HepG2 (cell line): Measurements from ENCODE around the gene MGAT4C. TPM values are rescaled to one million over a fixed set of nuclear protein-coding genes. Genes with fewer than 3 reads are reported as not detected.

Experiments used
- ATAC-seq: fragments of 200-7000 bp; cut with Tn5 transposase; 3 replicates; pipeline ENCODE4 v1.9.1; 2020; ENCODE audit warnings: mild to moderate bottlenecking, moderate library complexity
- BruUV-seq: library from RNA; stranded (reverse); fragments of 400-500 nt; replicated peaks from 2 replicates; lab custom pipeline; 2021; lab: Mats Ljungman, UMichigan
- CTCF ChIA-PET: fragments of 300-600 bp; formaldehyde crosslinking; extraction: SDS; loops from one replicate; lab custom pipeline; 2021; ENCODE audit warnings: low total read pairs, inconsistent platforms, low intra/inter-chr PET ratio; lab: Yijun Ruan, JAX
- POLR2A ChIA-PET: fragments of 350-600 bp; sonication (Branson Sonifier 250); formaldehyde crosslinking; loops from one replicate; lab custom pipeline; 2020; ENCODE audit warnings: antibody characterized with exemption, inconsistent platforms; lab: Yijun Ruan, JAX
- DNase-seq: peaks from one replicate; pipeline ENCODE4 v3.0.0-alpha.2; 2015; ENCODE audit warnings: low spot score
- FAIRE-seq: peaks from 3 replicates; lab custom pipeline; 2011; peaks lifted over from hg19 to GRCh38; lab: Jason Lieb, UNC
- H2AFZ ChIP-seq: one replicate; pipeline ENCODE4 v1.6.1; 2011; ENCODE audit warnings: low read length, inconsistent platforms
- H3K27ac ChIP-seq: fragments of 300-600 bp; 3 replicates; pipeline ENCODE4 v1.8.0; 2011; ENCODE audit warnings: mixed run types, mild to moderate bottlenecking, mixed read lengths, low read length, inconsistent platforms; ENCODE audit not compliant: insufficient read depth; ENCODE audit errors: extremely low read length
- H3K27me3 ChIP-seq, 2 experiments: fragments of 200-600 bp in 1 of 2; 2 replicates in 1 of 2; 3 replicates in 1 of 2; pipeline versions ENCODE4 v1.6.0 to v1.8.0; 2011; ENCODE audit warnings: low read length in 2 of 2, mild to moderate bottlenecking in 2 of 2, moderate library complexity in 2 of 2, inconsistent platforms in 1 of 2; ENCODE audit not compliant: insufficient read depth in 2 of 2, control insufficient read depth in 1 of 2
- H3K36me3 ChIP-seq, 2 experiments: fragments of 200-600 bp in 1 of 2; replicated peaks in 1 of 2; 2 replicates in 1 of 2; 3 replicates in 1 of 2; pipeline versions ENCODE4 v1.5.1 to v1.8.0; 2011; ENCODE audit warnings: low read length in 2 of 2, inconsistent platforms in 1 of 2; ENCODE audit not compliant: insufficient read depth in 2 of 2, control insufficient read depth in 1 of 2
- H3K4me1 ChIP-seq: 2 replicates; pipeline ENCODE4 v1.5.1; 2012; ENCODE audit warnings: low read length, inconsistent platforms; ENCODE audit not compliant: insufficient read depth
- H3K4me2 ChIP-seq: 2 replicates; pipeline ENCODE4 v1.6.0; 2011; ENCODE audit warnings: low read depth, low read length, inconsistent platforms
- H3K4me3 ChIP-seq, 3 experiments: fragments of 200-600 bp in 1 of 3; sonication (generic), shearing (Covaris generic) in 1 of 3; replicated peaks in 1 of 3; 2 replicates each; pipeline ENCODE4 v1.5.1; 2011 to 2016; ENCODE audit warnings: low read length in 3 of 3, inconsistent platforms in 2 of 3, low read depth in 2 of 3, mild to moderate bottlenecking in 2 of 3, control low read depth in 1 of 3, mixed read lengths in 1 of 3; ENCODE audit not compliant: insufficient read depth in 1 of 3
- H3K79me2 ChIP-seq: one replicate; pipeline ENCODE4 v1.6.1; 2011; ENCODE audit warnings: low read length, inconsistent platforms; ENCODE audit not compliant: insufficient read depth
- H3K9ac ChIP-seq: 2 replicates; pipeline ENCODE4 v1.6.0; 2011; ENCODE audit warnings: mild to moderate bottlenecking, low read depth, low read length, inconsistent platforms; ENCODE audit not compliant: insufficient read depth
- H3K9me3 ChIP-seq: 2 replicates; pipeline ENCODE4 v1.5.1; 2012; ENCODE audit warnings: mild to moderate bottlenecking, low read length
- H4K20me1 ChIP-seq: 2 replicates; pipeline ENCODE4 v1.6.0; 2011; ENCODE audit warnings: inconsistent platforms, mild to moderate bottlenecking, low read length, moderate library complexity; ENCODE audit not compliant: insufficient read depth
- ATF7 ChIP-seq, 2 experiments: fragments of 450-650 bp in 1 of 2; sonication (generic) in 1 of 2; formaldehyde crosslinking in 1 of 2; IDR thresholded peaks; 2 replicates each; pipeline versions ENCODE4 v1.4.0 to v1.6.1; 2016 to 2020; ENCODE audit warnings: antibody characterized with exemption in 1 of 2, mild to moderate bottlenecking in 1 of 2, missing genetic modification reagents in 1 of 2
- BCL6 ChIP-seq: IDR thresholded peaks from 2 replicates; pipeline ENCODE4 v1.6.1; 2016; ENCODE audit warnings: missing genetic modification reagents, missing compliant biosample characterization
- DMAP1 ChIP-seq: IDR thresholded peaks from 2 replicates; pipeline ENCODE4 v1.6.1; 2016
- IKZF1 ChIP-seq: fragments of 450-650 bp; IDR thresholded peaks from 2 replicates; pipeline ENCODE4 v1.7.1; 2016
- MAFK ChIP-seq, 2 experiments: IDR thresholded peaks in 1 of 2; conservative IDR thresholded peaks in 1 of 2; 2 replicates each; pipeline ENCODE4 v1.6.1; 2011; ENCODE audit warnings: improper control_type of control experiment in 2 of 2, low read length in 2 of 2
- SNRNP70 ChIP-seq: fragments of 200-400 bp; formaldehyde crosslinking; IDR thresholded peaks from 2 replicates; pipeline ENCODE4 v1.6.1; 2017; ENCODE audit warnings: mild to moderate bottlenecking, low read depth, low read length, moderate library complexity
- U2AF1 ChIP-seq: fragments of 200-400 bp; formaldehyde crosslinking; optimal IDR thresholded peaks from 2 replicates; pipeline ENCODE3; 2017; ENCODE audit warnings: mild to moderate bottlenecking, low read depth, low read length
- ZNF34 ChIP-seq: sonication (generic); formaldehyde crosslinking; IDR thresholded peaks from 2 replicates; pipeline ENCODE4 v1.4.0; 2020; ENCODE audit warnings: mild to moderate bottlenecking, missing genetic modification reagents, borderline replicate concordance
- WGBS: methylation state at CpG from one replicate; pipeline ENCODE4 v1.1.6; 2017; ENCODE audit warnings: low lambda C conversion rate; 5-methylcytosine and 5-hydroxymethylcytosine counted together
- in situ Hi-C: cut with HindIII; loops from 2 replicates; pipeline ENCODE4 v1.10.0; 2017; ENCODE audit warnings: low pct_unique_long_range_greater_than_20kb; ENCODE audit not compliant: extremely low pct_ligation_motif_present
- intact Hi-C: fragments of 100-400 bp; cut with micrococcal nuclease; formaldehyde crosslinking; loops from one replicate; pipeline ENCODE4 v1.10.0; 2022; ENCODE audit not compliant: unreplicated experiment
- polyA plus RNA-seq, 8 experiments: library from polyadenylated mRNA; depleted of rRNA in 3 of 8; stranded (reverse) in 7 of 8; unstranded in 1 of 8; fragments of >200 nt; fragmentation: Illumina TruSeq in 4 of 8; extraction: Trizol in 4 of 8; gene quantifications; 2 replicates each; pipeline versions ENCODE4 v1.2.1 to v1.2.3, GENCODE V29; 2011 to 2016; ENCODE audit warnings: low read depth in 4 of 8, missing spikeins in 1 of 8, mixed read lengths in 1 of 8; ENCODE audit not compliant: insufficient read depth in 1 of 8
- total RNA-seq, 5 experiments: library from RNA; depleted of rRNA; stranded (reverse); fragments of >200 nt; fragmentation: Illumina TruSeq; extraction: Trizol; gene quantifications; 2 replicates each; pipeline ENCODE4 v1.2.3, GENCODE V29; 2016; ENCODE audit warnings: low read depth in 1 of 5
- TF ChIP-seq, protein P1 (sequence below): sonication (generic); formaldehyde crosslinking; IDR thresholded peaks from 2 replicates; pipeline ENCODE4 v1.5.0; 2020; ENCODE audit warnings: missing genetic modification reagents
- TF ChIP-seq, protein P2 (sequence below): sonication (generic); formaldehyde crosslinking; IDR thresholded peaks from 2 replicates; pipeline ENCODE4 v1.5.0; 2020; ENCODE audit warnings: mild to moderate bottlenecking, missing genetic modification reagents, borderline replicate concordance
- TF ChIP-seq, protein P3 (sequence below): sonication (generic); formaldehyde crosslinking; IDR thresholded peaks from 2 replicates; pipeline ENCODE4 v1.4.0; 2020; ENCODE audit warnings: missing genetic modification reagents, mild to moderate bottlenecking, borderline replicate concordance
- TF ChIP-seq, protein P4 (sequence below): sonication (generic); formaldehyde crosslinking; IDR thresholded peaks from 2 replicates; pipeline ENCODE4 v1.4.0; 2020; ENCODE audit warnings: missing genetic modification reagents, borderline replicate concordance

Gene MGAT4C
- total and polyA plus RNA-seq, 2 of the 13 experiments (the other 11 are each of a cell fraction or from before 2014, with no cell fraction given): not detected

DNA sequence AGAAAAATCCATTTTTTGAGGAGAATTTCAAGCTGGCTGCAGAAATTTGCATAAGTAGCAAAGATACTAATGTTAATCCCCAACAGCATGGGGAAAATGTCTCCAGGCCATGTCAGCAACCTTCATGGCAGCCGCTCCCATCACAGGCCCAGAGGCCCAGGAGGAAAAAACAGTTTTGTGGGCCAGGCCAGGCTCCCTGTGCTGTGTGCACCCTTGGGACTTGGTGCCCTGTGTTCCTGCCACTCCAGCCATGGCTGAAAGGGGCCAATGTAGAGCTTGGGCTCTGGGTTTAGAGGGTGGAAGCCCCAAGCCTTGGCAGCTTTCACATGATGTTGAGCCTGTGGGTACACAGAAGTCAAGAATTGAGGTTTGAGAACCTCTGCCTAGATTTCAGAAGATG lies 76.3 kb downstream of the MGAT4C start:
- no peak overlapping the region for H3K9ac ChIP-seq
- no peak overlapping the region for H3K4me2 ChIP-seq
- no CpG with 5 or more reads among the region's 1 CpG for WGBS
- H3K4me1 ChIP-seq: no peaks in the 10 kb centered on the region
- in situ Hi-C loops (no loop called here), intact Hi-C loops (no loop called here)
- BruUV-seq: no TSS peak
- no peaks in the 10 kb centered on the region for H3K79me2 ChIP-seq
- ATAC-seq (no peak), DNase-seq (no peak), FAIRE-seq (no peak)
- H3K27me3 ChIP-seq: no peaks in the 10 kb centered on the region
- no peaks in the 10 kb centered on the region for H3K9me3 ChIP-seq
- H2AFZ ChIP-seq: no peak overlapping the region
- ChIA-PET CTCF (no interaction called here), POLR2A (no interaction called here)
- no peak overlapping the region for H3K27ac ChIP-seq
- no peaks in the 10 kb centered on the region for H4K20me1 ChIP-seq
- no peaks in the 10 kb centered on the region for H3K36me3 ChIP-seq
- no peak overlapping the region for H3K4me3 ChIP-seq
- TF ChIP-seq, protein P1, sequence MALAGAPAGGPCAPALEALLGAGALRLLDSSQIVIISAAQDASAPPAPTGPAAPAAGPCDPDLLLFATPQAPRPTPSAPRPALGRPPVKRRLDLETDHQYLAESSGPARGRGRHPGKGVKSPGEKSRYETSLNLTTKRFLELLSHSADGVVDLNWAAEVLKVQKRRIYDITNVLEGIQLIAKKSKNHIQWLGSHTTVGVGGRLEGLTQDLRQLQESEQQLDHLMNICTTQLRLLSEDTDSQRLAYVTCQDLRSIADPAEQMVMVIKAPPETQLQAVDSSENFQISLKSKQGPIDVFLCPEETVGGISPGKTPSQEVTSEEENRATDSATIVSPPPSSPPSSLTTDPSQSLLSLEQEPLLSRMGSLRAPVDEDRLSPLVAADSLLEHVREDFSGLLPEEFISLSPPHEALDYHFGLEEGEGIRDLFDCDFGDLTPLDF (CRISPR knock-in tag): no peak
- TF ChIP-seq, protein P2, sequence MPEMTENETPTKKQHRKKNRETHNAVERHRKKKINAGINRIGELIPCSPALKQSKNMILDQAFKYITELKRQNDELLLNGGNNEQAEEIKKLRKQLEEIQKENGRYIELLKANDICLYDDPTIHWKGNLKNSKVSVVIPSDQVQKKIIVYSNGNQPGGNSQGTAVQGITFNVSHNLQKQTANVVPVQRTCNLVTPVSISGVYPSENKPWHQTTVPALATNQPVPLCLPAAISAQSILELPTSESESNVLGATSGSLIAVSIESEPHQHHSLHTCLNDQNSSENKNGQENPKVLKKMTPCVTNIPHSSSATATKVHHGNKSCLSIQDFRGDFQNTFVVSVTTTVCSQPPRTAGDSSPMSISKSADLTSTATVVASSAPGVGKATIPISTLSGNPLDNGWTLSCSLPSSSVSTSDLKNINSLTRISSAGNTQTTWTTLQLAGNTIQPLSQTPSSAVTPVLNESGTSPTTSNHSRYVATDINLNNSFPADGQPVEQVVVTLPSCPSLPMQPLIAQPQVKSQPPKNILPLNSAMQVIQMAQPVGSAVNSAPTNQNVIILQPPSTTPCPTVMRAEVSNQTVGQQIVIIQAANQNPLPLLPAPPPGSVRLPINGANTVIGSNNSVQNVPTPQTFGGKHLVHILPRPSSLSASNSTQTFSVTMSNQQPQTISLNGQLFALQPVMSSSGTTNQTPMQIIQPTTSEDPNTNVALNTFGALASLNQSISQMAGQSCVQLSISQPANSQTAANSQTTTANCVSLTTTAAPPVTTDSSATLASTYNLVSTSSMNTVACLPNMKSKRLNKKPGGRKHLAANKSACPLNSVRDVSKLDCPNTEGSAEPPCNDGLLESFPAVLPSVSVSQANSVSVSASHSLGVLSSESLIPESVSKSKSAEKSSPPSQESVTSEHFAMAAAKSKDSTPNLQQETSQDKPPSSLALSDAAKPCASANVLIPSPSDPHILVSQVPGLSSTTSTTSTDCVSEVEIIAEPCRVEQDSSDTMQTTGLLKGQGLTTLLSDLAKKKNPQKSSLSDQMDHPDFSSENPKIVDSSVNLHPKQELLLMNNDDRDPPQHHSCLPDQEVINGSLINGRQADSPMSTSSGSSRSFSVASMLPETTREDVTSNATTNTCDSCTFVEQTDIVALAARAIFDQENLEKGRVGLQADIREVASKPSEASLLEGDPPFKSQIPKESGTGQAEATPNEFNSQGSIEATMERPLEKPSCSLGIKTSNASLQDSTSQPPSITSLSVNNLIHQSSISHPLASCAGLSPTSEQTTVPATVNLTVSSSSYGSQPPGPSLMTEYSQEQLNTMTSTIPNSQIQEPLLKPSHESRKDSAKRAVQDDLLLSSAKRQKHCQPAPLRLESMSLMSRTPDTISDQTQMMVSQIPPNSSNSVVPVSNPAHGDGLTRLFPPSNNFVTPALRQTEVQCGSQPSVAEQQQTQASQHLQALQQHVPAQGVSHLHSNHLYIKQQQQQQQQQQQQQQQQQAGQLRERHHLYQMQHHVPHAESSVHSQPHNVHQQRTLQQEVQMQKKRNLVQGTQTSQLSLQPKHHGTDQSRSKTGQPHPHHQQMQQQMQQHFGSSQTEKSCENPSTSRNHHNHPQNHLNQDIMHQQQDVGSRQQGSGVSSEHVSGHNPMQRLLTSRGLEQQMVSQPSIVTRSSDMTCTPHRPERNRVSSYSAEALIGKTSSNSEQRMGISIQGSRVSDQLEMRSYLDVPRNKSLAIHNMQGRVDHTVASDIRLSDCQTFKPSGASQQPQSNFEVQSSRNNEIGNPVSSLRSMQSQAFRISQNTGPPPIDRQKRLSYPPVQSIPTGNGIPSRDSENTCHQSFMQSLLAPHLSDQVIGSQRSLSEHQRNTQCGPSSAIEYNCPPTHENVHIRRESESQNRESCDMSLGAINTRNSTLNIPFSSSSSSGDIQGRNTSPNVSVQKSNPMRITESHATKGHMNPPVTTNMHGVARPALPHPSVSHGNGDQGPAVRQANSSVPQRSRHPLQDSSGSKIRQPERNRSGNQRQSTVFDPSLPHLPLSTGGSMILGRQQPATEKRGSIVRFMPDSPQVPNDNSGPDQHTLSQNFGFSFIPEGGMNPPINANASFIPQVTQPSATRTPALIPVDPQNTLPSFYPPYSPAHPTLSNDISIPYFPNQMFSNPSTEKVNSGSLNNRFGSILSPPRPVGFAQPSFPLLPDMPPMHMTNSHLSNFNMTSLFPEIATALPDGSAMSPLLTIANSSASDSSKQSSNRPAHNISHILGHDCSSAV: no peak
- TF ChIP-seq IKZF1 (no peak), DMAP1 (CRISPR knock-in tag) (no peak), ZNF34 (CRISPR knock-in tag) (no peak), SNRNP70 (no peak), BCL6 (no peak), MAFK (conservative IDR thresholded peaks at IDR 0.05 in 1 of 2, IDR thresholded peaks at IDR 0.05 in 1 of 2; ENCODE audit: low read length in 2 of 2) (no peak), U2AF1 (no peak), ATF7 (IDR thresholded peaks at IDR 0.05) (no peak), ATF7 (CRISPR knock-in tag; IDR thresholded peaks at IDR 0.05) (no peak)
- TF ChIP-seq, protein P3, sequence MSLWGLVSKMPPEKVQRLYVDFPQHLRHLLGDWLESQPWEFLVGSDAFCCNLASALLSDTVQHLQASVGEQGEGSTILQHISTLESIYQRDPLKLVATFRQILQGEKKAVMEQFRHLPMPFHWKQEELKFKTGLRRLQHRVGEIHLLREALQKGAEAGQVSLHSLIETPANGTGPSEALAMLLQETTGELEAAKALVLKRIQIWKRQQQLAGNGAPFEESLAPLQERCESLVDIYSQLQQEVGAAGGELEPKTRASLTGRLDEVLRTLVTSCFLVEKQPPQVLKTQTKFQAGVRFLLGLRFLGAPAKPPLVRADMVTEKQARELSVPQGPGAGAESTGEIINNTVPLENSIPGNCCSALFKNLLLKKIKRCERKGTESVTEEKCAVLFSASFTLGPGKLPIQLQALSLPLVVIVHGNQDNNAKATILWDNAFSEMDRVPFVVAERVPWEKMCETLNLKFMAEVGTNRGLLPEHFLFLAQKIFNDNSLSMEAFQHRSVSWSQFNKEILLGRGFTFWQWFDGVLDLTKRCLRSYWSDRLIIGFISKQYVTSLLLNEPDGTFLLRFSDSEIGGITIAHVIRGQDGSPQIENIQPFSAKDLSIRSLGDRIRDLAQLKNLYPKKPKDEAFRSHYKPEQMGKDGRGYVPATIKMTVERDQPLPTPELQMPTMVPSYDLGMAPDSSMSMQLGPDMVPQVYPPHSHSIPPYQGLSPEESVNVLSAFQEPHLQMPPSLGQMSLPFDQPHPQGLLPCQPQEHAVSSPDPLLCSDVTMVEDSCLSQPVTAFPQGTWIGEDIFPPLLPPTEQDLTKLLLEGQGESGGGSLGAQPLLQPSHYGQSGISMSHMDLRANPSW: no peak
- TF ChIP-seq, protein P4, sequence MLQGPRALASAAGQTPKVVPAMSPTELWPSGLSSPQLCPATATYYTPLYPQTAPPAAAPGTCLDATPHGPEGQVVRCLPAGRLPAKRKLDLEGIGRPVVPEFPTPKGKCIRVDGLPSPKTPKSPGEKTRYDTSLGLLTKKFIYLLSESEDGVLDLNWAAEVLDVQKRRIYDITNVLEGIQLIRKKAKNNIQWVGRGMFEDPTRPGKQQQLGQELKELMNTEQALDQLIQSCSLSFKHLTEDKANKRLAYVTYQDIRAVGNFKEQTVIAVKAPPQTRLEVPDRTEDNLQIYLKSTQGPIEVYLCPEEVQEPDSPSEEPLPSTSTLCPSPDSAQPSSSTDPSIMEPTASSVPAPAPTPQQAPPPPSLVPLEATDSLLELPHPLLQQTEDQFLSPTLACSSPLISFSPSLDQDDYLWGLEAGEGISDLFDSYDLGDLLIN (CRISPR knock-in tag): no peak
